GM23248 (cell line): ENCODE results near the gene CIT. TPM values are rescaled to one million over a fixed set of nuclear protein-coding genes. Genes with fewer than 3 reads are reported as not detected.

Experiments used
- DNase-seq: peaks from one replicate; pipeline ENCODE4 v3.0.0-alpha.2; 2015
- H2AFZ ChIP-seq: fragments of 200-600 bp; sonication (generic); 2 replicates; pipeline ENCODE4 v1.6.1; 2016; ENCODE audit warnings: antibody characterized with exemption
- H3F3A ChIP-seq: fragments of 200-600 bp; sonication (generic); 2 replicates; pipeline ENCODE4 v1.6.1; 2016; ENCODE audit warnings: mild to moderate bottlenecking, antibody characterized with exemption, mixed run types; ENCODE audit not compliant: insufficient read depth
- H3K27ac ChIP-seq: fragments of 200-600 bp; sonication (generic); 2 replicates; pipeline ENCODE4 v1.5.1; 2016; ENCODE audit warnings: mild to moderate bottlenecking
- H3K27me3 ChIP-seq: fragments of 200-600 bp; sonication (generic); replicated peaks from 2 replicates; pipeline ENCODE4 v1.6.1; 2016; ENCODE audit warnings: mild to moderate bottlenecking; ENCODE audit not compliant: insufficient read depth
- H3K36me3 ChIP-seq: fragments of 200-600 bp; sonication (generic); 2 replicates; pipeline ENCODE4 v1.6.1; 2016; ENCODE audit warnings: low read depth, mild to moderate bottlenecking
- H3K4me1 ChIP-seq: fragments of 200-600 bp; sonication (generic); 2 replicates; pipeline ENCODE4 v1.6.1; 2016; ENCODE audit warnings: mild to moderate bottlenecking; ENCODE audit not compliant: insufficient read depth
- H3K4me2 ChIP-seq: fragments of 200-600 bp; sonication (generic); one replicate; pipeline ENCODE4 v1.6.1; 2016; ENCODE audit warnings: mild to moderate bottlenecking; ENCODE audit not compliant: unreplicated experiment
- H3K4me3 ChIP-seq: fragments of 200-600 bp; sonication (generic); 2 replicates; pipeline ENCODE4 v1.5.1; 2016; ENCODE audit warnings: mild to moderate bottlenecking
- H3K79me2 ChIP-seq: fragments of 200-600 bp; sonication (generic); 2 replicates; pipeline ENCODE4 v1.6.1; 2016; ENCODE audit warnings: mild to moderate bottlenecking; ENCODE audit not compliant: insufficient read depth
- H3K9ac ChIP-seq: fragments of 200-600 bp; sonication (generic); 2 replicates; pipeline ENCODE4 v1.6.1; 2016; ENCODE audit warnings: mild to moderate bottlenecking
- H3K9me2 ChIP-seq: fragments of 200-600 bp; sonication (generic); 2 replicates; pipeline ENCODE4 v1.6.1; 2016; ENCODE audit warnings: mixed run types, mild to moderate bottlenecking, moderate library complexity; ENCODE audit not compliant: insufficient read depth
- H3K9me3 ChIP-seq: fragments of 200-600 bp; sonication (generic); one replicate; pipeline ENCODE4 v1.6.1; 2017; ENCODE audit warnings: low read depth
- H4K20me1 ChIP-seq: fragments of 200-600 bp; sonication (generic); 2 replicates; pipeline ENCODE4 v1.6.0; 2016; ENCODE audit not compliant: insufficient read depth
- EZH2 ChIP-seq: fragments of 200-600 bp; sonication (generic); IDR thresholded peaks from 2 replicates; pipeline ENCODE4 v1.6.1; 2018; ENCODE audit warnings: antibody characterized with exemption, mild to moderate bottlenecking; ENCODE audit not compliant: insufficient read depth, poor library complexity, severe bottlenecking
- EZH2phosphoT487 ChIP-seq: fragments of 200-600 bp; sonication (generic); IDR thresholded peaks from 2 replicates; pipeline ENCODE4 v1.6.1; 2018; ENCODE audit warnings: antibody characterized with exemption, moderate library complexity, mild to moderate bottlenecking, low read depth; ENCODE audit not compliant: insufficient read depth
- WGBS, 2 experiments: methylation state at CpG; one replicate each; pipeline ENCODE4 v1.1.6; 2015 to 2017; ENCODE audit warnings: low lambda C conversion rate in 2 of 2, low coverage in 1 of 2; ENCODE audit errors: missing lambda C conversion rate in 2 of 2; 5-methylcytosine and 5-hydroxymethylcytosine counted together
- in situ Hi-C: fragments of 300-500 bp; cut with MboI; formaldehyde crosslinking; loops from 2 replicates; pipeline ENCODE4 v1.15.0; 2020
- polyA plus RNA-seq: library from polyadenylated mRNA; unstranded; fragments of >200 nt; fragmentation: Nextera tagmentation; extraction: Ambion mirVana; gene quantifications from 2 replicates; pipeline ENCODE4 v1.2.1, GENCODE V29; 2016
- total RNA-seq: library from RNA; depleted of rRNA; stranded (reverse); fragments of >200 nt; shearing (Covaris generic); gene quantifications from 2 replicates; pipeline ENCODE4 v1.2.3, GENCODE V29; 2014

CIT gene
- total and polyA plus RNA-seq, 2 experiments from 2014 or later, result 4.3 to 6.8 TPM

GRCh38 chr12:119836781-119837180, 40.3 kb downstream of the CIT start:
- Histone ChIP-seq H3K79me2 (no peaks in the 10 kb centered on the region), H3K36me3 (no peaks in the 10 kb centered on the region), H3K9me2 (no peaks in the 10 kb centered on the region), H3K4me3 (no peak overlapping the region), H3F3A (no peaks in the 10 kb centered on the region), H3K9me3 (no peaks in the 10 kb centered on the region), H2AFZ (no peak overlapping the region), H3K27me3 (no peaks in the 10 kb centered on the region), H3K9ac (no peak overlapping the region), H3K4me2 (no peak overlapping the region), H3K4me1 (no peaks in the 10 kb centered on the region), H3K27ac (no peak overlapping the region), H4K20me1 (no peaks in the 10 kb centered on the region)
- WGBS, 2 experiments, result 88 to 100% methylated on average over 1 of the region's 1 CpG
- no peak for TF ChIP-seq EZH2phosphoT487
- no peak for TF ChIP-seq EZH2
- in situ Hi-C loops, result no loop called here
- DNase-seq, result no peak

- Histone ChIP-seq H3K27me3 (no peaks in the 10 kb centered on the region), H3K4me3 (no peak overlapping the region), H3K36me3 (no peaks in the 10 kb centered on the region), H3K9me3 (no peaks in the 10 kb centered on the region), H3K4me1 (no peaks in the 10 kb centered on the region), H3K27ac (no peak overlapping the region), H3K4me2 (no peak overlapping the region), H3F3A (no peaks in the 10 kb centered on the region), H4K20me1 (no peaks in the 10 kb centered on the region), H3K9me2 (no peaks in the 10 kb centered on the region), H3K9ac (no peak overlapping the region), H3K79me2 (no peaks in the 10 kb centered on the region), H2AFZ (no peak overlapping the region)
- peak; percentile 10 for DNase-seq
- TF ChIP-seq EZH2phosphoT487 (no peak), EZH2 (no peak)
- in situ Hi-C loops, result no loop called here
- 98 to 100% methylated on average over 2 of the region's 2 CpGs for whole genome bisulfite sequencing, 2 experiments
These were observed 42.1 kb downstream of the CIT start for GRCh38 chr12:119835068-119835467.

- no peak overlapping the region for H3K4me2 ChIP-seq
- H3K27me3 ChIP-seq, result no peaks in the 10 kb centered on the region
- no peak overlapping the region for H2AFZ ChIP-seq
- no peaks in the 10 kb centered on the region for H3K4me1 ChIP-seq
- H3K9me3 ChIP-seq, result no peaks in the 10 kb centered on the region
- no peaks in the 10 kb centered on the region for H3K9me2 ChIP-seq
- H3F3A ChIP-seq, result no peaks in the 10 kb centered on the region
- no peaks in the 10 kb centered on the region for H4K20me1 ChIP-seq
- no peaks in the 10 kb centered on the region for H3K79me2 ChIP-seq
- no peak for DNase-seq
- in situ Hi-C loops, result no loop called here
- no peak overlapping the region for H3K9ac ChIP-seq
- no peaks in the 10 kb centered on the region for H3K36me3 ChIP-seq
- TF ChIP-seq EZH2 (no peak), EZH2phosphoT487 (no peak)
- H3K27ac ChIP-seq, result no peak overlapping the region
- 97 to 100% methylated on average over 1 of the region's 1 CpG for WGBS, 2 experiments
- H3K4me3 ChIP-seq, result no peak overlapping the region
These were observed 47.7 kb downstream of the CIT start for GRCh38 chr12:119829439-119829838.

DNA sequence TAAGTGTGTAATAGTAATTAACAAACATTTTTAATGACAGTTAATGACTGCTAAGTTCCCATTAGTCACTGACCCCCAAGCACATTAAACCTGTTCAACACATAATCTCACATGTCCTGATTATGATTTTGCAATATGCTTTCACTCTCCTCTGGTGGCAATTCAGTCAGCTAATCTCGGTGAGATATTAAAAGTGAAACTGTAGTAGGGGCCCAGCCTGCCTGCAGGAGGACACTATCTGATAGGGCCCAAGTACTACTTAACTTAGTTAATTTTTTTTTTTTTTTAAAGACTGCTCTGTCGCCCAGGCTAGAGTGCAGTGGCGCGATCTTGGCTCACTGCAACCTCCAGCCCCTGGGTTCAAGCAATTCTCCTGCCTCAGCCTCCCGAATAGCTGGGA, 48.8 kb downstream of the CIT start:
- no peaks in the 10 kb centered on the region for H3K9me2 ChIP-seq
- H3K27ac ChIP-seq, result no peak overlapping the region
- no peaks in the 10 kb centered on the region for H3K36me3 ChIP-seq
- no peaks in the 10 kb centered on the region for H4K20me1 ChIP-seq
- H2AFZ ChIP-seq, result no peak overlapping the region
- H3K4me2 ChIP-seq, result no peak overlapping the region
- no peaks in the 10 kb centered on the region for H3K27me3 ChIP-seq
- H3K79me2 ChIP-seq, result no peaks in the 10 kb centered on the region
- H3K4me1 ChIP-seq, result no peaks in the 10 kb centered on the region
- TF ChIP-seq EZH2 (no peak), EZH2phosphoT487 (no peak)
- DNase-seq, result no peak
- no peak overlapping the region for H3K4me3 ChIP-seq
- in situ Hi-C loops, result no loop called here
- 98 to 100% methylated on average over 2 to 5 of the region's 5 CpGs for WGBS, 2 experiments
- no peaks in the 10 kb centered on the region for H3K9me3 ChIP-seq
- no peak overlapping the region for H3K9ac ChIP-seq
- no peaks in the 10 kb centered on the region for H3F3A ChIP-seq

GRCh38 chr12:119827760-119828159, 49.4 kb downstream of the CIT start:
- no peak overlapping the region for H3K27ac ChIP-seq
- H3K27me3 ChIP-seq, result no peaks in the 10 kb centered on the region
- H3K79me2 ChIP-seq, result no peaks in the 10 kb centered on the region
- H3K9ac ChIP-seq, result no peak overlapping the region
- no peak overlapping the region for H3K4me2 ChIP-seq
- DNase-seq, result no peak
- TF ChIP-seq EZH2phosphoT487, result no peak
- no peak for TF ChIP-seq EZH2
- in situ Hi-C loops, result no loop called here
- no peaks in the 10 kb centered on the region for H3F3A ChIP-seq
- H3K4me1 ChIP-seq, result no peaks in the 10 kb centered on the region
- H3K36me3 ChIP-seq, result no peaks in the 10 kb centered on the region
- no peak overlapping the region for H3K4me3 ChIP-seq
- H3K9me2 ChIP-seq, result no peaks in the 10 kb centered on the region
- 88 to 98% methylated on average over 1 of the region's 1 CpG for whole genome bisulfite sequencing, 2 experiments
- H4K20me1 ChIP-seq, result no peaks in the 10 kb centered on the region
- H3K9me3 ChIP-seq, result no peaks in the 10 kb centered on the region
- no peak overlapping the region for H2AFZ ChIP-seq
